ENCODE results near the gene GPATCH1.

The GPATCH1 gene

DNA sequence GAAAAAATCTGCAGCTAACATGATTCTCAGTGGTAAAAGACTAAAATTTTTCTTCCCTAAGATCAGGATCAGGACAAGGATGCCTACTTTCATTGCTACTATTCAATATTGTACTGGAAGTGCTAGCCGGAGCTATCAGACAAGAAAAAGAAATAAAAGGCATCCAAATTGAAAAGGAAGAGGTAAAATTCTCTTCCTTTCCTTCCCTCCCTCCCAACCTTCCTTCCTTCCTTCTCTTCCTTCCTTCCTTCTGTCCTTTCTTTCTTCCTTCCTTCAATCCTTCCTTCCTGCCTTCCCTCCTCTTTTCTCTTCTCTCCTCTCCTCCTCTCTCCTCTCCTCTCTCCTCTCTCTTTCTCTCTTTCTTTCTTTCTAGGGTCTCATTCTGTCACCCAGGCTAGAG lies 86.5 kb downstream of the GPATCH1 start:
- no peak overlapping the region for H3K4me3 ChIP-seq (ENCODE audit: low read depth in 1 of 2, low read length in 2 of 2)
- H3K27ac ChIP-seq (ENCODE audit: low read length): no peak overlapping the region
- H4K20me1 ChIP-seq (ENCODE audit: insufficient read depth, low read length): no peaks in the 10 kb centered on the region
- H3K36me3 ChIP-seq (ENCODE audit: insufficient read depth, low read length): no peaks in the 10 kb centered on the region
- H3K4me2 ChIP-seq (ENCODE audit: insufficient read depth, low read length): no peak overlapping the region
- H3K79me2 ChIP-seq (ENCODE audit: insufficient read depth, low read length): no peaks in the 10 kb centered on the region
- peaks cover 4% of the 10 kb centered on the region for H3K9me3 ChIP-seq (ENCODE audit: insufficient read depth, low read length, severe bottlenecking)
- H3K9ac ChIP-seq (ENCODE audit: low read depth, low read length): no peak overlapping the region
- no peak for DNase-seq
- H2AFZ ChIP-seq (ENCODE audit: low read depth, low read length): no peak overlapping the region
- H3K27me3 ChIP-seq (ENCODE audit: insufficient read depth, low read length, poor library complexity): no peaks in the 10 kb centered on the region
- ATAC-seq (ENCODE audit: insufficient read depth, low read depth): no peak
- no peaks in the 10 kb centered on the region for H3K4me1 ChIP-seq (ENCODE audit: insufficient read depth, low read length)
- TF ChIP-seq EZH2 (IDR thresholded peaks at IDR 0.05; ENCODE audit: borderline replicate concordance, low read depth, low read length, severe bottlenecking): no peak
- TF ChIP-seq, protein P1, sequence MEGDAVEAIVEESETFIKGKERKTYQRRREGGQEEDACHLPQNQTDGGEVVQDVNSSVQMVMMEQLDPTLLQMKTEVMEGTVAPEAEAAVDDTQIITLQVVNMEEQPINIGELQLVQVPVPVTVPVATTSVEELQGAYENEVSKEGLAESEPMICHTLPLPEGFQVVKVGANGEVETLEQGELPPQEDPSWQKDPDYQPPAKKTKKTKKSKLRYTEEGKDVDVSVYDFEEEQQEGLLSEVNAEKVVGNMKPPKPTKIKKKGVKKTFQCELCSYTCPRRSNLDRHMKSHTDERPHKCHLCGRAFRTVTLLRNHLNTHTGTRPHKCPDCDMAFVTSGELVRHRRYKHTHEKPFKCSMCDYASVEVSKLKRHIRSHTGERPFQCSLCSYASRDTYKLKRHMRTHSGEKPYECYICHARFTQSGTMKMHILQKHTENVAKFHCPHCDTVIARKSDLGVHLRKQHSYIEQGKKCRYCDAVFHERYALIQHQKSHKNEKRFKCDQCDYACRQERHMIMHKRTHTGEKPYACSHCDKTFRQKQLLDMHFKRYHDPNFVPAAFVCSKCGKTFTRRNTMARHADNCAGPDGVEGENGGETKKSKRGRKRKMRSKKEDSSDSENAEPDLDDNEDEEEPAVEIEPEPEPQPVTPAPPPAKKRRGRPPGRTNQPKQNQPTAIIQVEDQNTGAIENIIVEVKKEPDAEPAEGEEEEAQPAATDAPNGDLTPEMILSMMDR (IDR thresholded peaks at IDR 0.05; ENCODE audit: borderline replicate concordance, extremely low read depth, low read length, poor library complexity, severe bottlenecking): no peak

DNA sequence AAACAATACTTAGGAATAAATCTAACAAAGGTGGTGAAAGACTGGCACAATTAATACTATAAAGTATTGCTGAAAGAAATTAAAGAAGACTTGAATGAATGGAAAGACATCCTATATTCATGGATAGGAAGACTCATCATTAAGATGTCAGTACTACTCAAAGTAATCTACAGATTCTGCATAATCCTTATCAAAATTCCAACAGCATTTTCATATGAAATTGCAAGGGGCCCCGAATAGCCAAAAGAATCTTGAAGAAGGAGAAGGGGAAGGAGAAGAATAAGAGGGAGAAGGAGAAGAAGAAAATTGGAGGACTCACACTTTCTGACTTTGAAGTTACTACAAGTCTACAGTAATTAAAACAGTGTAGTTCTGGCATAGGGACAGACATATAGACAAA lies 87.5 kb downstream of the GPATCH1 start:
- Histone ChIP-seq H3K4me1 (ENCODE audit: insufficient read depth, low read length) (peaks cover 6% of the 10 kb centered on the region), H3K27me3 (ENCODE audit: insufficient read depth, low read length, poor library complexity) (no peaks in the 10 kb centered on the region), H3K36me3 (ENCODE audit: insufficient read depth, low read length) (no peaks in the 10 kb centered on the region), H3K27ac (ENCODE audit: low read length) (no peak overlapping the region), H2AFZ (ENCODE audit: low read depth, low read length) (no peak overlapping the region), H4K20me1 (ENCODE audit: insufficient read depth, low read length) (no peaks in the 10 kb centered on the region), H3K9me3 (ENCODE audit: insufficient read depth, low read length, severe bottlenecking) (peaks cover 4% of the 10 kb centered on the region), H3K79me2 (ENCODE audit: insufficient read depth, low read length) (no peaks in the 10 kb centered on the region), H3K9ac (ENCODE audit: low read depth, low read length) (no peak overlapping the region), H3K4me2 (ENCODE audit: insufficient read depth, low read length) (no peak overlapping the region), H3K4me3 (ENCODE audit: low read depth in 1 of 2, low read length in 2 of 2) (no peak overlapping the region)
- TF ChIP-seq EZH2 (IDR thresholded peaks at IDR 0.05; ENCODE audit: borderline replicate concordance, low read depth, low read length, severe bottlenecking): no peak
- TF ChIP-seq, protein P1 (IDR thresholded peaks at IDR 0.05; ENCODE audit: borderline replicate concordance, extremely low read depth, low read length, poor library complexity, severe bottlenecking): no peak
- DNase-seq: no peak
- no peak for ATAC-seq (ENCODE audit: insufficient read depth, low read depth)

DNA sequence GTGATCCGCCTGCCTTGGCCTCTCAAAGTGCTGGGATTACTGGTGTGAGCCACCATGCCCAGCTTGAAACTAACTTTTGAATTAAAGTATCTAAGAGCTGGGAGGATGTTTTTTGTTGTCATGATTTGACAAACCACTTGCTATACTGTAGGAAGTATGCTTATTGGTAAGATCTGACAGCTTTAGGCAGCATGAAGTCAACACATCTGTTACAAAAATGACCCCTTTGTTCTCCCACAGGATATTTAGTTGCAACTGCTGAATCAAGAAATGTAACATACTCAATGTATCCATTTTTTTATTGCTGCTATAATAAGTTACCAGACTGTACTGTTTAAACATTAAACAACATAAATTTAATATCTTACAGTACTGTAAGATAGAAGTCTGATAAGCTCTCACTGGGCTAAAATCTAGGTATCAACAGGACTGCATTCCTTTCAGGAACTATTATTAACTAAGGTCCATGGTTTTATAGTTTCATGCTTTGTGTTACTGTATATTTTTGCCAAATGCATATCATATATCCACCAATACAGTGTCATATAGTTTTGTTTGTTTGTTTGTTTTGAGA lies 90.3 kb downstream of the GPATCH1 start:
- Histone ChIP-seq H3K27ac (ENCODE audit: low read length) (no peak overlapping the region), H3K27me3 (ENCODE audit: insufficient read depth, low read length, poor library complexity) (no peaks in the 10 kb centered on the region), H3K9me3 (ENCODE audit: insufficient read depth, low read length, severe bottlenecking) (peaks cover 4% of the 10 kb centered on the region), H2AFZ (ENCODE audit: low read depth, low read length) (no peak overlapping the region), H3K79me2 (ENCODE audit: insufficient read depth, low read length) (peaks cover 6% of the 10 kb centered on the region), H3K36me3 (ENCODE audit: insufficient read depth, low read length) (no peaks in the 10 kb centered on the region; the same call in 1 of the 2 replicates), H3K9ac (ENCODE audit: low read depth, low read length) (no peak overlapping the region), H3K4me1 (ENCODE audit: insufficient read depth, low read length) (peaks cover 28% of the 10 kb centered on the region), H3K4me2 (ENCODE audit: insufficient read depth, low read length) (no peak overlapping the region), H4K20me1 (ENCODE audit: insufficient read depth, low read length) (no peaks in the 10 kb centered on the region), H3K4me3 (ENCODE audit: low read depth in 1 of 2, low read length in 2 of 2) (no peak overlapping the region)
- no peak for TF ChIP-seq EZH2 (IDR thresholded peaks at IDR 0.05; ENCODE audit: borderline replicate concordance, low read depth, low read length, severe bottlenecking)
- TF ChIP-seq, protein P1 (IDR thresholded peaks at IDR 0.05; ENCODE audit: borderline replicate concordance, extremely low read depth, low read length, poor library complexity, severe bottlenecking): no peak
- DNase-seq (no peak), ATAC-seq (ENCODE audit: insufficient read depth, low read depth) (no peak)
